PC-9 (cell line): ENCODE results near the gene SHBG. TPM values are rescaled to one million over a fixed set of nuclear protein-coding genes. Genes with fewer than 3 reads are reported as not detected.

Experiments used
- BruUV-seq: library from RNA; stranded (reverse); fragments of 400-500 nt; replicated peaks from 2 replicates; lab custom pipeline; 2021; lab: Mats Ljungman, UMichigan
- CTCF ChIA-PET: fragments of 300-600 bp; sonication (Branson Sonifier 250); formaldehyde crosslinking; loops from one replicate; lab custom pipeline; 2022; ENCODE audit warnings: antibody characterized with exemption; lab: Charles Lee
- POLR2A ChIA-PET: fragments of 300-600 bp; sonication (Branson Sonifier 250); formaldehyde crosslinking; loops from one replicate; lab custom pipeline; 2022; ENCODE audit warnings: antibody characterized with exemption; ENCODE audit not compliant: unreplicated experiment; lab: Charles Lee
- DNase-seq, 2 experiments: peaks; one replicate each; pipeline versions ENCODE4 v3.0.0 to v3.0.0-alpha.2; 2015 to 2022; ENCODE audit warnings: mixed read lengths in 1 of 2
- H2AFZ ChIP-seq: fragments of 200-600 bp; sonication (generic); 2 replicates; pipeline ENCODE4 v1.8.1; 2017; ENCODE audit warnings: antibody characterized with exemption
- H3F3A ChIP-seq: fragments of 200-600 bp; sonication (generic); 2 replicates; pipeline ENCODE4 v1.8.1; 2017; ENCODE audit warnings: antibody characterized with exemption, mild to moderate bottlenecking, low read depth; ENCODE audit not compliant: insufficient read depth
- H3K27ac ChIP-seq: fragments of 200-600 bp; sonication (generic); 2 replicates; pipeline ENCODE4 v1.6.1; 2016; ENCODE audit warnings: mixed run types
- H3K27me3 ChIP-seq: fragments of 200-600 bp; sonication (generic); 2 replicates; pipeline ENCODE4 v1.6.1; 2016; ENCODE audit warnings: low read depth, mixed run types; ENCODE audit not compliant: insufficient read depth
- H3K36me3 ChIP-seq: fragments of 200-600 bp; sonication (generic); 2 replicates; pipeline ENCODE4 v1.6.1; 2016; ENCODE audit warnings: low read depth, mixed run types
- H3K4me1 ChIP-seq: fragments of 200-600 bp; sonication (generic); replicated peaks from 2 replicates; pipeline ENCODE4 v1.6.1; 2016; ENCODE audit warnings: mixed run types; ENCODE audit not compliant: insufficient read depth
- H3K4me2 ChIP-seq: fragments of 200-600 bp; sonication (generic); 2 replicates; pipeline ENCODE4 v1.6.1; 2017; ENCODE audit warnings: mixed run types
- H3K4me3 ChIP-seq: fragments of 200-600 bp; sonication (generic); 2 replicates; pipeline ENCODE4 v1.6.1; 2016; ENCODE audit warnings: mixed run types
- H3K79me2 ChIP-seq: fragments of 200-600 bp; sonication (generic); 2 replicates; pipeline ENCODE4 v1.6.1; 2017; ENCODE audit warnings: low read depth, mixed run types
- H3K9me2 ChIP-seq: fragments of 200-600 bp; sonication (generic); 2 replicates; pipeline ENCODE4 v1.8.1; 2017; ENCODE audit warnings: mild to moderate bottlenecking; ENCODE audit not compliant: insufficient read depth
- H3K9me3 ChIP-seq: fragments of 200-600 bp; sonication (generic); 2 replicates; pipeline ENCODE4 v1.8.1; 2016; ENCODE audit warnings: low read depth; ENCODE audit not compliant: insufficient read depth
- H4K20me1 ChIP-seq: fragments of 200-600 bp; sonication (generic); 2 replicates; pipeline ENCODE4 v1.8.1; 2017; ENCODE audit not compliant: insufficient read depth
- CTCF ChIP-seq: fragments of 200-600 bp; sonication (generic); conservative IDR thresholded peaks from 2 replicates; pipeline ENCODE4 v1.6.1; 2017; ENCODE audit warnings: mixed run types, antibody characterized with exemption, mild to moderate bottlenecking, moderate library complexity
- EZH2 ChIP-seq: fragments of 200-600 bp; sonication (generic); IDR thresholded peaks from 2 replicates; pipeline ENCODE4 v1.8.0; 2017; ENCODE audit warnings: antibody characterized with exemption, low read depth
- intact Hi-C: fragments of 100-400 bp; cut with micrococcal nuclease; formaldehyde crosslinking; loops from one replicate; pipeline ENCODE4 v1.10.0; 2022; ENCODE audit not compliant: unreplicated experiment
- total RNA-seq: library from RNA; stranded (reverse); gene quantifications from 2 replicates; pipeline ENCODE4 v1.2.3, GENCODE V29; 2021

SHBG gene
- total RNA-seq, 1 experiment from 2014 or later = 0.52 TPM

DNA sequence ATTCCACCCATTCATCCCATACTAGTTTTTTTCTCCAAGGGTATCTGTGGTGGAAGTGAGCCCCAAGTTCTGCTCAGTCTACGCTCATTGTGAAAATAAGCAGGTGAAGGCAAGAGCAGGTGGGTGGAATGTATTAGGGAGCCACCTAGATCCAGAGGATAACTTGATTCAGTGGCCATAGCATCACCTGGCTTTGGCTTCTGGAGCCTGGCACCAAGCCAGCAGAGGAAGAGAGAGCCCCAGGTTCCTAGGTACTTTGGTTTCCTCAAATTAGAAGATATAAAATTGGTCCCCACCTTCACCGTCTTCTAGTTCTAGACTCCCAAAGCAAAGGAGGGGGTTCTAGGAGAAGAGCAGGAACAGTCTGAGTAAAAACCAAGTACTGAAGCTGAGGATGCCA is 19.3 kb upstream of the SHBG start:
- Histone ChIP-seq H3K9me3 (no peaks in the 10 kb centered on the region), H3F3A (no peaks in the 10 kb centered on the region), H3K9me2 (no peaks in the 10 kb centered on the region), H3K4me2 (no peak overlapping the region), H3K79me2 (peaks cover 53% of the 10 kb centered on the region), H3K27me3 (no peaks in the 10 kb centered on the region), H3K4me1 (peaks cover 22% of the 10 kb centered on the region), H2AFZ (no peak overlapping the region), H4K20me1 (no peaks in the 10 kb centered on the region; the same call in 1 of the 2 replicates), H3K27ac (no peak overlapping the region), H3K36me3 (no peaks in the 10 kb centered on the region), H3K4me3 (no peak overlapping the region)
- CTCF ChIA-PET = no interaction called here
- no TSS peak for BruUV-seq
- intact Hi-C loops = no loop called here
- TF ChIP-seq EZH2 (no peak), CTCF (no peak)
- POLR2A ChIA-PET = no interaction called here
- no peak for DNase-seq

DNA sequence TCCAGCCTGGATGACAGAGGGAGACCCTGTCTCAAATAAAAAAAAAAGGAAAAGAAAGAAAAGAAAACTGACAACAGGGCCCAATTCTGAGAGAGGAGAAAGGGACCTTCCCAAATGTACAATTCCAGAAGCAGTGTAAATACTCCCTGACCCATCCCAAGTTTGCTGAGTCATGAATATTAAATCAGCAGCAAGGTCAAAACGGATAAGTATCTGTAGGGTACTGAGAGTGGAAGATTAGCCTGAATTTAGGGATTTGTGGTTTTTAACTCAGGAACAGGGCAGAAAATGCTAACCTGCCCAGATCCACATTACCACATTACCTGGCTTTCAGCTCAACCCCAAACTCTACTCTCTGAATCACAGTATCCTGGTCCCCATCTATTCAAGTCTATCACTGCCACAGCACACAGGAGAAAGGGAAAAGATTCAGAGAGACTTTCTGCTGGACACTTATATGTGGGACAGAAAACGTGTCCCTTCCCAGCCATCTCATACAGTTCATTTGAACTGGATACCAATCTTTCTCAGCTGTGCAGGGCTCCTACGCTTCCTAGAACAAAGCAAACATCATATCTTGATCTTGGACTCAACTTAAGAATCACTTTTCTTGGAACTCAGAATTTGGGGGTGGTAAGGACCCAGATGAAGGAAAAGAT is 18.2 kb upstream of the SHBG start:
- CTCF ChIA-PET = no interaction called here
- peaks cover 22% of the 10 kb centered on the region for H3K4me1 ChIP-seq
- no peaks in the 10 kb centered on the region for H3F3A ChIP-seq
- H3K4me3 ChIP-seq = no peak overlapping the region
- no peak overlapping the region for H3K27ac ChIP-seq
- intact Hi-C loops = no loop called here
- H4K20me1 ChIP-seq = no peaks in the 10 kb centered on the region; the same call in 1 of the 2 replicates
- H3K4me2 ChIP-seq = peak overlapping the region; percentile 76
- peaks cover 53% of the 10 kb centered on the region for H3K79me2 ChIP-seq
- DNase-seq = no peak
- TF ChIP-seq EZH2 (no peak), CTCF (no peak)
- POLR2A ChIA-PET = interaction anchor here (0.5 to 0.6 kb wide), 4 partner anchors 13 to 804 kb away, joined by 5 to 8 read pairs (median 6); no protein-coding TSS in a partner anchor
- no peaks in the 10 kb centered on the region for H3K36me3 ChIP-seq
- H3K9me2 ChIP-seq = no peaks in the 10 kb centered on the region
- H3K27me3 ChIP-seq = no peaks in the 10 kb centered on the region
- BruUV-seq = no TSS peak
- no peak overlapping the region for H2AFZ ChIP-seq
- no peaks in the 10 kb centered on the region for H3K9me3 ChIP-seq

GRCh38 chr17:7612294-7612640 is 17.7 kb upstream of the SHBG start:
- H3K79me2 ChIP-seq = peaks cover 53% of the 10 kb centered on the region
- no peak overlapping the region for H3K4me3 ChIP-seq
- no peak for DNase-seq
- no peaks in the 10 kb centered on the region for H3K36me3 ChIP-seq
- intact Hi-C loops = no loop called here
- CTCF ChIA-PET = interaction anchor here (1.4 kb wide), 1 partner anchor 21 kb away, joined by 3 read pairs; no protein-coding TSS in a partner anchor
- no peaks in the 10 kb centered on the region; the same call in 1 of the 2 replicates for H4K20me1 ChIP-seq
- no peaks in the 10 kb centered on the region for H3K27me3 ChIP-seq
- no peak for TF ChIP-seq CTCF
- peaks cover 22% of the 10 kb centered on the region for H3K4me1 ChIP-seq
- H3K4me2 ChIP-seq = peak overlapping the region; percentile 76
- POLR2A ChIA-PET = interaction anchor here (0.5 to 0.6 kb wide), 3 partner anchors 13 to 804 kb away, joined by 5 to 8 read pairs (median 6); no protein-coding TSS in a partner anchor
- no peaks in the 10 kb centered on the region for H3K9me2 ChIP-seq
- H3K9me3 ChIP-seq = no peaks in the 10 kb centered on the region
- H3F3A ChIP-seq = no peaks in the 10 kb centered on the region
- BruUV-seq = no TSS peak
- no peak overlapping the region for H2AFZ ChIP-seq
- H3K27ac ChIP-seq = no peak overlapping the region
